Fibroblast of the aortic adventitia (primary cell): ENCODE measurements around the gene ALAS1. TPM values are rescaled to one million over a fixed set of nuclear protein-coding genes. Genes with fewer than 3 reads are reported as not detected.
"Not testable (repeated sequence)": the region's sequence is repeated elsewhere in the genome, so short reads cannot be mapped to it uniquely, and the experiment has no call there.

Experiments
- DNase-seq: peaks from one replicate; pipeline ENCODE4 v3.0.0-alpha.2; 2010; ENCODE audit warnings: low read depth
- H3K4me3 ChIP-seq: 2 replicates; pipeline ENCODE4 v1.5.1; 2011; ENCODE audit warnings: low read depth, mild to moderate bottlenecking, control low read depth, low read length, moderate library complexity
- CTCF ChIP-seq: IDR thresholded peaks from 2 replicates; pipeline ENCODE4 v1.5.1; 2011; ENCODE audit warnings: mild to moderate bottlenecking, low read length, control low read depth, inconsistent platforms; ENCODE audit not compliant: insufficient read depth
- total RNA-seq: library from RNA; depleted of rRNA; stranded (reverse); fragments of >200 nt; gene quantifications from 2 replicates; pipeline ENCODE4 v1.2.3, GENCODE V29; 2012; ENCODE audit warnings: low replicate concordance

ALAS1 gene
- total RNA-seq, 1 donor = 40.8 TPM

- no peak for TF ChIP-seq CTCF
- H3K4me3 ChIP-seq = peak within 1 kb of the TSS; percentile 90
- DNase-seq = peak; percentile 98
Measured at GRCh38 chr3:52154135-52155094, 43.5 kb upstream of the ALAS1 start, which contains the start of gene POC1A. Gene POC1A, minus strand, starts transcription at chr3:52154423. Its CDS starts 51 bp downstream, at chr3:52154372.

- no peak for DNase-seq
- no peak for TF ChIP-seq CTCF
- H3K4me3 ChIP-seq = no peak overlapping the region
Measured at GRCh38 chr3:52155912-52156311, 42.0 kb upstream of the ALAS1 start.

- no peak overlapping the region for H3K4me3 ChIP-seq
- TF ChIP-seq CTCF = no peak
- no peak for DNase-seq
Measured at GRCh38 chr3:52159503-52159902, 38.5 kb upstream of the ALAS1 start.

- TF ChIP-seq CTCF = no peak
- H3K4me3 ChIP-seq = no peak overlapping the region
- DNase-seq = no peak
Measured at GRCh38 chr3:52162250-52162872, 35.6 kb upstream of the ALAS1 start.

GRCh38 chr3:52167240-52167639 lies 30.7 kb upstream of the ALAS1 start:
- TF ChIP-seq CTCF = no peak
- DNase-seq = no peak
- no peak overlapping the region for H3K4me3 ChIP-seq

- H3K4me3 ChIP-seq, DNase-seq: not testable (repeated sequence)
Measured at GRCh38 chr3:52170217-52170616, 27.7 kb upstream of the ALAS1 start.

- TF ChIP-seq CTCF = peak; percentile 40
- no peak overlapping the region for H3K4me3 ChIP-seq
- peak; percentile 75 for DNase-seq
Measured at GRCh38 chr3:52171514-52172261, 26.3 kb upstream of the ALAS1 start.
